ENCODE data around the gene PRDM16. TPM values are rescaled to one million over a fixed set of nuclear protein-coding genes. Genes with fewer than 3 reads are reported as not detected.

Gene PRDM16
- total RNA-seq, 1 donor from 2014 or later = 0.43 TPM

DNA sequence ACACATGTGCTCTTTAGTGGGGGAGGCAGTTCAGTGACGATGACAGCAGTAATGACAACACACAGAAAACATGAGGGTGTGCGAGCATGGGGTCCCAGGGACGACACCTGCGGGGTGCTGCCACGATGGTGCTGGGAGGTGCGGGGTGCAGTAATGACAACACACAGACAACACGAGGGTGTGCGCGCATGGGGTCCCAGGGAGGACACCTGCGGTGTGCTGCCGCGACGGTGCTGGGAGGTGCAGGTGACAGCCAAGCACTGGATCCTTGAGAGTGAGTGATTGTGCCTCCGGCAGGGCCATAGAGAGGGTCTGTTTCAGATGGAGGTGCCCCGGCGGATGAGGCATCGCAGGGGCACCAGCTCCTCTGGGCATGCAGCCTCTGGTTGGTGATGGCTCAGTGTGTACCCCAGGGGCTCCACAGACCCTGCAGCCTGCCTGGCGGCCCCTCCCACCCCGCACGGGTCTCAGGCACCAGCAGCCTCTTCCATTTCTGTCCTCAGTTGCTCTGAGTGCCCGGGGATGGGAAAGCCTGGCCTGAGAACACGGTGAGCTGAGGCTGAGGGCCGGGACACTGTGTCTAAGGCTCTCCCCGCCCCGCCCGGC lies 193.8 kb downstream of the PRDM16 start:
- H3K27me3 Mint-ChIP-seq (ENCODE audit: low read depth, unreplicated experiment) = peaks cover 61% of the 10 kb centered on the region
- Histone ChIP-seq H3K27me3 (ENCODE audit: insufficient read depth, low read length) (no peaks in the 10 kb centered on the region), H3K4me2 (ENCODE audit: low read length) (no peak overlapping the region), H3K4me1 (ENCODE audit: insufficient read depth, low read length) (peaks cover 2% of the 10 kb centered on the region), H3K9me3 (ENCODE audit: insufficient read depth, low read depth, low read length) (no peaks in the 10 kb centered on the region), H3K4me3 (ENCODE audit: insufficient read depth, low read depth, low read length) (no peak overlapping the region), H3K9ac (ENCODE audit: low read length) (no peak overlapping the region), H3K36me3 (ENCODE audit: insufficient read depth, low read length) (no peaks in the 10 kb centered on the region), H2AFZ (ENCODE audit: low read depth, low read length) (no peak overlapping the region), H3K79me2 (ENCODE audit: insufficient read depth, low read length) (peaks cover 5% of the 10 kb centered on the region), H4K20me1 (ENCODE audit: insufficient read depth, low read length) (peaks cover 43% of the 10 kb centered on the region), H3K27ac (ENCODE audit: low read depth, low read length) (no peak overlapping the region)
- H3K9me3 Mint-ChIP-seq (ENCODE audit: unreplicated experiment) = peaks cover 3% of the 10 kb centered on the region
- peaks cover 3% of the 10 kb centered on the region for H3K4me1 Mint-ChIP-seq (ENCODE audit: low read depth, unreplicated experiment)
- no peak overlapping the region for H3K4me3 Mint-ChIP-seq (ENCODE audit: unreplicated experiment)
- no peaks in the 10 kb centered on the region for H3K36me3 Mint-ChIP-seq (ENCODE audit: low read depth, unreplicated experiment)
- DNase-seq (ENCODE audit: low read depth) (no peak), FAIRE-seq (no peak)
- no peak overlapping the region for H3K27ac Mint-ChIP-seq (ENCODE audit: unreplicated experiment)
- TF ChIP-seq EZH2 (IDR thresholded peaks at IDR 0.05; ENCODE audit: insufficient read depth, low read length) = no peak
- TF ChIP-seq, protein P1, sequence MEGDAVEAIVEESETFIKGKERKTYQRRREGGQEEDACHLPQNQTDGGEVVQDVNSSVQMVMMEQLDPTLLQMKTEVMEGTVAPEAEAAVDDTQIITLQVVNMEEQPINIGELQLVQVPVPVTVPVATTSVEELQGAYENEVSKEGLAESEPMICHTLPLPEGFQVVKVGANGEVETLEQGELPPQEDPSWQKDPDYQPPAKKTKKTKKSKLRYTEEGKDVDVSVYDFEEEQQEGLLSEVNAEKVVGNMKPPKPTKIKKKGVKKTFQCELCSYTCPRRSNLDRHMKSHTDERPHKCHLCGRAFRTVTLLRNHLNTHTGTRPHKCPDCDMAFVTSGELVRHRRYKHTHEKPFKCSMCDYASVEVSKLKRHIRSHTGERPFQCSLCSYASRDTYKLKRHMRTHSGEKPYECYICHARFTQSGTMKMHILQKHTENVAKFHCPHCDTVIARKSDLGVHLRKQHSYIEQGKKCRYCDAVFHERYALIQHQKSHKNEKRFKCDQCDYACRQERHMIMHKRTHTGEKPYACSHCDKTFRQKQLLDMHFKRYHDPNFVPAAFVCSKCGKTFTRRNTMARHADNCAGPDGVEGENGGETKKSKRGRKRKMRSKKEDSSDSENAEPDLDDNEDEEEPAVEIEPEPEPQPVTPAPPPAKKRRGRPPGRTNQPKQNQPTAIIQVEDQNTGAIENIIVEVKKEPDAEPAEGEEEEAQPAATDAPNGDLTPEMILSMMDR (IDR thresholded peaks at IDR 0.05; ENCODE audit: insufficient read depth, low read depth, low read length) = no peak

DNA sequence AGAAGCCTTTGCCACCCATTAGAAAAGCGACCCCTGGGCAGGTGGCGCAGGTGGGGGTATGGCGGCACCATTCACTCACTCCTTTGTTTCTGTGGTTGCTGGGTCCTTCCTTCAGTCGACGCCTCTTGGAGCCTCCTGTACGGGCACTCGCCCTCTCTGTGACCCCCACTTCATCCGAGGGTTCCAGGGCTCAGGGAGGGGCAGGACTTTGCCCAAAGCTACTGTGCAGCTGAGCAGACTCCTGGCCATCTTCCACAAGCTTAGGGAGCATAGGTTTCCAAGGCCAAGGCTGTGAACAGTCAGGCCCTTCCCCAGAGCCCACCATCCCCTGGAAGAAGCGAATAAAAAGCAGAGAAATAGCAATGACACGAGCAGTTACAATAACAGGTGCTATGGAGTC lies 194.8 kb downstream of the PRDM16 start:
- Histone ChIP-seq H3K27me3 (ENCODE audit: insufficient read depth, low read length) (no peaks in the 10 kb centered on the region), H3K4me1 (ENCODE audit: insufficient read depth, low read length) (peaks cover 2% of the 10 kb centered on the region), H2AFZ (ENCODE audit: low read depth, low read length) (no peak overlapping the region), H3K9me3 (ENCODE audit: insufficient read depth, low read depth, low read length) (no peaks in the 10 kb centered on the region), H3K27ac (ENCODE audit: low read depth, low read length) (no peak overlapping the region), H3K36me3 (ENCODE audit: insufficient read depth, low read length) (no peaks in the 10 kb centered on the region), H3K4me2 (ENCODE audit: low read length) (no peak overlapping the region), H3K9ac (ENCODE audit: low read length) (no peak overlapping the region), H3K4me3 (ENCODE audit: insufficient read depth, low read depth, low read length) (no peak overlapping the region), H3K79me2 (ENCODE audit: insufficient read depth, low read length) (peaks cover 5% of the 10 kb centered on the region), H4K20me1 (ENCODE audit: insufficient read depth, low read length) (peaks cover 33% of the 10 kb centered on the region)
- DNase-seq (ENCODE audit: low read depth) (no peak), FAIRE-seq (no peak)
- Mint-ChIP-seq H3K27me3 (ENCODE audit: low read depth, unreplicated experiment) (peaks cover 61% of the 10 kb centered on the region), H3K4me3 (ENCODE audit: unreplicated experiment) (no peak overlapping the region), H3K9me3 (ENCODE audit: unreplicated experiment) (peaks cover 3% of the 10 kb centered on the region), H3K36me3 (ENCODE audit: low read depth, unreplicated experiment) (no peaks in the 10 kb centered on the region), H3K27ac (ENCODE audit: unreplicated experiment) (no peak overlapping the region), H3K4me1 (ENCODE audit: low read depth, unreplicated experiment) (peaks cover 3% of the 10 kb centered on the region)
- TF ChIP-seq, protein P1 (IDR thresholded peaks at IDR 0.05; ENCODE audit: insufficient read depth, low read depth, low read length) = no peak
- TF ChIP-seq EZH2 (IDR thresholded peaks at IDR 0.05; ENCODE audit: insufficient read depth, low read length) = no peak

DNA sequence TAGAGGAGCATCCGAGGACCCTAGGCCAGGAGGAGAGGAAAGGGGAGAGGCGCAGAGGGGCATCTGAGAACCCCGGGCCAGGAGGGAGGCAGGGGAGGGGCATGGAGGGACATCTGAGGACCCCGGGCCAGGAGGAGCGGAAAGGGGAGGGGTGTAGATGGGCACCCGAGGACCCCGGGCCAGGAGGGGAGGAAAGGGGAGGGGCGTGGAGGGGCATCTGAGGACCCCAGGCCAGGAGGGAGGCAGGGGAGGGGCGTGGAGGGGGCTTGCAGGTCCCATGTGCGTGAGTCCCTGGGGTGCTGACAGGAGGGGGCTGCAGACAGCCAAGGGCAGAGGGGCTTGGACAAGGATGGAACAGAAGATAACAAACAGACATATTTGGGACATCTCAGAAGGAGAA lies 195.5 kb downstream of the PRDM16 start:
- Histone ChIP-seq H3K9me3 (ENCODE audit: insufficient read depth, low read depth, low read length) (no peaks in the 10 kb centered on the region), H3K27me3 (ENCODE audit: insufficient read depth, low read length) (no peaks in the 10 kb centered on the region), H3K9ac (ENCODE audit: low read length) (no peak overlapping the region), H3K4me3 (ENCODE audit: insufficient read depth, low read depth, low read length) (no peak overlapping the region), H3K27ac (ENCODE audit: low read depth, low read length) (no peak overlapping the region), H4K20me1 (ENCODE audit: insufficient read depth, low read length) (peaks cover 31% of the 10 kb centered on the region), H3K79me2 (ENCODE audit: insufficient read depth, low read length) (peaks cover 5% of the 10 kb centered on the region), H3K36me3 (ENCODE audit: insufficient read depth, low read length) (no peaks in the 10 kb centered on the region), H3K4me1 (ENCODE audit: insufficient read depth, low read length) (peaks cover 2% of the 10 kb centered on the region), H3K4me2 (ENCODE audit: low read length) (no peak overlapping the region), H2AFZ (ENCODE audit: low read depth, low read length) (no peak overlapping the region)
- H3K27ac Mint-ChIP-seq (ENCODE audit: unreplicated experiment) = no peak overlapping the region
- H3K9me3 Mint-ChIP-seq (ENCODE audit: unreplicated experiment) = peaks cover 3% of the 10 kb centered on the region
- H3K27me3 Mint-ChIP-seq (ENCODE audit: low read depth, unreplicated experiment) = peaks cover 67% of the 10 kb centered on the region
- DNase-seq (ENCODE audit: low read depth) = no peak
- no peak overlapping the region for H3K4me3 Mint-ChIP-seq (ENCODE audit: unreplicated experiment)
- TF ChIP-seq, protein P1 (IDR thresholded peaks at IDR 0.05; ENCODE audit: insufficient read depth, low read depth, low read length) = no peak
- no peak for TF ChIP-seq EZH2 (IDR thresholded peaks at IDR 0.05; ENCODE audit: insufficient read depth, low read length)
- H3K36me3 Mint-ChIP-seq (ENCODE audit: low read depth, unreplicated experiment) = no peaks in the 10 kb centered on the region
- H3K4me1 Mint-ChIP-seq (ENCODE audit: low read depth, unreplicated experiment) = peaks cover 3% of the 10 kb centered on the region
- no peak for FAIRE-seq

Data from astrocyte (in vitro differentiated cells and primary cell).